PFSK-1 (cell line): ENCODE data around the gene SLC17A9.
A peak's percentile ranks its signal among the peaks of the same experiment; 100 is the strongest.

Source experiments
- POLR2AphosphoS5 ChIP-seq: IDR thresholded peaks from 2 replicates; pipeline ENCODE4 v1.6.1; 2012; ENCODE audit warnings: low read depth, mild to moderate bottlenecking, control low read depth, low read length, moderate library complexity
- TAF1 ChIP-seq: IDR thresholded peaks from 2 replicates; pipeline ENCODE4 v1.6.1; 2012; ENCODE audit warnings: low read length, control low read depth, borderline replicate concordance; ENCODE audit not compliant: insufficient read depth

GRCh38 chr20:62937268-62938104 lies 15.0 kb upstream of the SLC17A9 start:
- TF ChIP-seq TAF1 (peak; percentile 95), POLR2AphosphoS5 (peak; percentile 86)
